H9 (cell line): Measurements from ENCODE around the gene PARK7. TPM values are rescaled to one million over a fixed set of nuclear protein-coding genes. Genes with fewer than 3 reads are reported as not detected.

Experiments
- DNase-seq: peaks from one replicate; pipeline ENCODE4 v3.0.0-alpha.2; 2017
- H2AFZ ChIP-seq: one replicate; pipeline ENCODE4 v1.6.1; 2013; ENCODE audit warnings: mild to moderate bottlenecking, low read length, control low read depth, moderate library complexity
- H2AK5ac ChIP-seq: 2 replicates; pipeline ENCODE4 v1.6.1; 2013; ENCODE audit warnings: low read length, control low read depth, mixed read lengths; ENCODE audit not compliant: insufficient read length
- H2BK120ac ChIP-seq: one replicate; pipeline ENCODE4 v1.6.1; 2013; ENCODE audit warnings: low read depth, mild to moderate bottlenecking, low read length, control low read depth, inconsistent platforms; ENCODE audit not compliant: poor library complexity, severe bottlenecking
- H2BK12ac ChIP-seq: 2 replicates; pipeline ENCODE4 v1.6.1; 2013; ENCODE audit warnings: low read length, control low read depth, mixed read lengths, low read depth; ENCODE audit not compliant: insufficient read length
- H2BK15ac ChIP-seq: 2 replicates; pipeline ENCODE4 v1.6.1; 2013; ENCODE audit warnings: low read depth, low read length, control low read depth
- H2BK20ac ChIP-seq: one replicate; pipeline ENCODE4 v1.6.1; 2013; ENCODE audit warnings: low read depth, mild to moderate bottlenecking, low read length, control low read depth, inconsistent platforms; ENCODE audit not compliant: poor library complexity, severe bottlenecking
- H2BK5ac ChIP-seq: 2 replicates; pipeline ENCODE4 v1.6.1; 2013; ENCODE audit warnings: low read length, control low read depth, mixed read lengths; ENCODE audit not compliant: insufficient read length
- H3K14ac ChIP-seq: 2 replicates; pipeline ENCODE4 v1.6.1; 2013; ENCODE audit warnings: low read length, control low read depth; ENCODE audit not compliant: insufficient read depth
- H3K18ac ChIP-seq: 2 replicates; pipeline ENCODE4 v1.6.1; 2013; ENCODE audit warnings: low read depth, mild to moderate bottlenecking, mixed read lengths, low read length, control low read depth; ENCODE audit not compliant: insufficient read length
- H3K23ac ChIP-seq: 2 replicates; pipeline ENCODE4 v1.6.1; 2013; ENCODE audit warnings: low read length, control low read depth, mixed read lengths, low read depth; ENCODE audit not compliant: insufficient read length
- H3K23me2 ChIP-seq: 2 replicates; pipeline ENCODE4 v1.6.1; 2013; ENCODE audit warnings: low read depth, mild to moderate bottlenecking, mixed read lengths, low read length, control low read depth; ENCODE audit not compliant: insufficient read length, poor library complexity, severe bottlenecking
- H3K27ac ChIP-seq: 2 replicates; pipeline ENCODE4 v1.5.1; 2013; ENCODE audit warnings: low read length, control low read depth, mixed read lengths, low read depth; ENCODE audit not compliant: insufficient read length
- H3K27me3 ChIP-seq: 2 replicates; pipeline ENCODE4 v1.6.1; 2013; ENCODE audit warnings: low read length, control low read depth, inconsistent platforms; ENCODE audit not compliant: insufficient read depth
- H3K4ac ChIP-seq: 2 replicates; pipeline ENCODE4 v1.6.1; 2013; ENCODE audit warnings: low read depth, mild to moderate bottlenecking, control low read depth, inconsistent platforms, low read length, moderate library complexity
- H3K4me1 ChIP-seq: 2 replicates; pipeline ENCODE4 v1.6.1; 2013; ENCODE audit warnings: low read length, control low read depth, inconsistent platforms; ENCODE audit not compliant: insufficient read depth
- H3K4me2 ChIP-seq: 2 replicates; pipeline ENCODE4 v1.6.1; 2013; ENCODE audit warnings: low read length, control low read depth, mixed read lengths; ENCODE audit not compliant: insufficient read length, insufficient read depth
- H3K56ac ChIP-seq: 2 replicates; pipeline ENCODE4 v1.6.1; 2013; ENCODE audit warnings: low read depth, mild to moderate bottlenecking, mixed read lengths, low read length, control low read depth; ENCODE audit not compliant: insufficient read length
- H3K79me1 ChIP-seq: 2 replicates; pipeline ENCODE4 v1.6.1; 2013; ENCODE audit warnings: low read depth, mild to moderate bottlenecking, moderate library complexity, low read length, control low read depth, inconsistent platforms; ENCODE audit not compliant: insufficient read depth, poor library complexity, severe bottlenecking
- H3K79me2 ChIP-seq: 2 replicates; pipeline ENCODE4 v1.6.1; 2013; ENCODE audit warnings: low read length, control low read depth, inconsistent platforms; ENCODE audit not compliant: insufficient read depth
- H3K9ac ChIP-seq: 2 replicates; pipeline ENCODE4 v1.6.1; 2013; ENCODE audit warnings: low read length, control low read depth, mixed read lengths; ENCODE audit not compliant: insufficient read length; ENCODE audit errors: extremely low read depth
- H3K9me3 ChIP-seq: one replicate; pipeline ENCODE4 v1.6.1; 2013; ENCODE audit warnings: low read depth, low read length, inconsistent platforms; ENCODE audit not compliant: control insufficient read depth
- H3T11ph ChIP-seq: one replicate; pipeline ENCODE4 v1.6.1; 2013; ENCODE audit warnings: mild to moderate bottlenecking, low read length, control low read depth, inconsistent platforms
- H4K20me1 ChIP-seq: one replicate; pipeline ENCODE4 v1.6.1; 2013; ENCODE audit not compliant: control insufficient read depth, insufficient read length, insufficient read depth
- H4K5ac ChIP-seq: 2 replicates; pipeline ENCODE4 v1.6.1; 2013; ENCODE audit warnings: low read depth, mild to moderate bottlenecking, mixed read lengths, low read length, control low read depth; ENCODE audit not compliant: insufficient read length
- H4K8ac ChIP-seq: replicated peaks from 2 replicates; pipeline ENCODE4 v1.6.1; 2013; ENCODE audit warnings: low read length, control low read depth, mixed read lengths, low read depth; ENCODE audit not compliant: insufficient read length
- H4K91ac ChIP-seq: 2 replicates; pipeline ENCODE4 v1.6.1; 2013; ENCODE audit warnings: low read depth, mild to moderate bottlenecking, moderate library complexity, mixed read lengths, low read length, control low read depth; ENCODE audit not compliant: insufficient read length
- H3K27ac Mint-ChIP-seq, 3 experiments: 2 replicates in 2 of 3; 3 replicates in 1 of 3; pipeline ENCODE4 v1.8.0; 2020 to 2021; ENCODE audit warnings: mixed read lengths in 3 of 3, mild to moderate bottlenecking in 1 of 3, moderate library complexity in 1 of 3
- H3K27me3 Mint-ChIP-seq: 2 replicates; pipeline ENCODE4 v1.8.0; 2021; ENCODE audit warnings: low read depth, mild to moderate bottlenecking, moderate library complexity, mixed read lengths
- H3K36me3 Mint-ChIP-seq, 3 experiments: 2 replicates in 2 of 3; 3 replicates in 1 of 3; pipeline ENCODE4 v1.8.0; 2020 to 2021; ENCODE audit warnings: low read depth in 3 of 3, mixed read lengths in 3 of 3; ENCODE audit not compliant: insufficient read depth in 1 of 3
- H3K4me1 Mint-ChIP-seq, 2 experiments: 2 replicates each; pipeline ENCODE4 v1.8.0; 2020; ENCODE audit warnings: mixed read lengths in 2 of 2
- H3K4me3 Mint-ChIP-seq, 2 experiments: 2 replicates in 1 of 2; 3 replicates in 1 of 2; pipeline ENCODE4 v1.8.0; 2020 to 2021; ENCODE audit warnings: mild to moderate bottlenecking in 2 of 2, mixed read lengths in 2 of 2, moderate library complexity in 1 of 2
- H3K9me3 Mint-ChIP-seq, 2 experiments: 2 replicates in 1 of 2; 3 replicates in 1 of 2; pipeline ENCODE4 v1.8.0; 2020; ENCODE audit warnings: mild to moderate bottlenecking in 2 of 2, mixed read lengths in 2 of 2, moderate library complexity in 1 of 2
- WGBS: extraction: QIAGEN DNeasy Blood & Tissue Kit; methylation state at CpG from one replicate; pipeline ENCODE4 v1.1.7; 2013; ENCODE audit warnings: missing lambda C conversion rate, low lambda C conversion rate, mixed read lengths; ENCODE audit not compliant: insufficient read length; ENCODE audit errors: extremely low coverage; 5-methylcytosine and 5-hydroxymethylcytosine counted together
- total RNA-seq: library from RNA; stranded (reverse); gene quantifications from 2 replicates; pipeline ENCODE4 v1.2.1, GENCODE V29; 2021
- TF ChIP-seq, protein P1 (sequence below): fragments of 200-600 bp; sonication (generic); conservative IDR thresholded peaks from 3 replicates; pipeline ENCODE4 v1.8.0; 2021; ENCODE audit warnings: antibody characterized with exemption, mild to moderate bottlenecking

The PARK7 gene
- total RNA-seq, 1 experiment from 2014 or later: 370 TPM

DNA sequence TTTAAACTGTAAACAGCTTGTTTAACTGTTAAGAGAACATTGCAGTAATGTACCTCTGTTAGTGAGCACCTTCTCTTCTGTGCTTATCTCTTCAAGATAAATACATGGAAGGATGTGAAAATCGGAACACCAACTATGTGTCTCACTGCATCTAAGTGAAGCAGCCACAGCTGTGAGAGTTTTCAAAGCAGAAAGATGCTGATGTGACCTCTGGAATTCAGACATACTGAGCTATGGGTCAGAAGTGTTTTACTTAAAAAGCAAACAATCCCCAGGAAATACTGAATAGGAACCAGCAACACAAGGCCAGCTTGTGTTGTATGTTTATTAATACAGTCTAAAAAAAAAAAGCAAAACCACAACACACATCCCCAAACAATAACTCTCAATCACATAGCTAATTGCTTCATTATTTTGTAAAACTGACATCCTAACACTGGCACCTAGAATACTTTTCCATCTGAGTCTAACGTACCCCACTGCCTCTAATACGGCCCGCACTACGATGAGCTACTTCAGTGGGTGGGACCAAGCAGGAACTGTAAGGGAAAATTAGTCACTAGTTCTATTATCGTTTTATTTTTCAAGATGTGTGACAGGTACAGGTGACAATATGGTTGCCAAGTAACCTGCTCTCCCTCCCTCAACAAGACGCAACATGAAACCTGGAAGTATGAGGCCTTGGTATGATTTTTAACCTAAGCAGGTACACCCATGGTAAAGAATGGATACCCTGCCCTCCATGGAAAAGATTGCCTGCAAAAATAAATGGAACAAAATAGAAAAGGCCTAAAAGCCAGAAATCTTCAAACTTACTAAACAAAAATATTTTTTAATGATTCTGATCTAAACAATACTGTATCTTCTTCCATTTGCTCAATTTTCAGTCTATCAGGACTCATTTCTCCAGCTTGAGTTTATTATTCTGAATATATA lies 50.7 kb downstream of the PARK7 start:
- Histone ChIP-seq H3T11ph (no peak overlapping the region), H2AK5ac (no peak overlapping the region), H3K4me2 (no peak overlapping the region), H2AFZ (no peak overlapping the region), H3K23me2 (no peaks in the 10 kb centered on the region), H3K14ac (no peak overlapping the region), H4K91ac (no peak overlapping the region), H3K27ac (no peak overlapping the region), H2BK15ac (no peak overlapping the region), H3K18ac (no peak overlapping the region), H4K8ac (no peak overlapping the region), H2BK5ac (no peak overlapping the region), H3K56ac (no peak overlapping the region), H3K27me3 (no peaks in the 10 kb centered on the region), H3K4ac (no peak overlapping the region), H3K4me1 (peaks cover 3% of the 10 kb centered on the region; the same call in 1 of the 2 replicates), H2BK20ac (no peak overlapping the region), H3K23ac (no peak overlapping the region), H2BK120ac (no peak overlapping the region), H3K79me1 (peaks cover 10% of the 10 kb centered on the region), H3K9ac (no peak overlapping the region), H2BK12ac (no peak overlapping the region), H4K20me1 (no peaks in the 10 kb centered on the region), H3K79me2 (peaks cover 9% of the 10 kb centered on the region; the same call in 1 of the 2 replicates), H3K9me3 (no peaks in the 10 kb centered on the region), H4K5ac (no peak overlapping the region)
- Mint-ChIP-seq H3K9me3 (no peaks in the 10 kb centered on the region), H3K36me3 (peaks cover 28 to 45% (median 29%) of the 10 kb centered on the region in 3 experiments), H3K4me3 (no peak overlapping the region), H3K27me3 (no peaks in the 10 kb centered on the region), H3K4me1 (peaks cover 22 to 23% of the 10 kb centered on the region in 2 experiments), H3K27ac (no peak overlapping the region)
- no peak for DNase-seq
- TF ChIP-seq, protein P1, sequence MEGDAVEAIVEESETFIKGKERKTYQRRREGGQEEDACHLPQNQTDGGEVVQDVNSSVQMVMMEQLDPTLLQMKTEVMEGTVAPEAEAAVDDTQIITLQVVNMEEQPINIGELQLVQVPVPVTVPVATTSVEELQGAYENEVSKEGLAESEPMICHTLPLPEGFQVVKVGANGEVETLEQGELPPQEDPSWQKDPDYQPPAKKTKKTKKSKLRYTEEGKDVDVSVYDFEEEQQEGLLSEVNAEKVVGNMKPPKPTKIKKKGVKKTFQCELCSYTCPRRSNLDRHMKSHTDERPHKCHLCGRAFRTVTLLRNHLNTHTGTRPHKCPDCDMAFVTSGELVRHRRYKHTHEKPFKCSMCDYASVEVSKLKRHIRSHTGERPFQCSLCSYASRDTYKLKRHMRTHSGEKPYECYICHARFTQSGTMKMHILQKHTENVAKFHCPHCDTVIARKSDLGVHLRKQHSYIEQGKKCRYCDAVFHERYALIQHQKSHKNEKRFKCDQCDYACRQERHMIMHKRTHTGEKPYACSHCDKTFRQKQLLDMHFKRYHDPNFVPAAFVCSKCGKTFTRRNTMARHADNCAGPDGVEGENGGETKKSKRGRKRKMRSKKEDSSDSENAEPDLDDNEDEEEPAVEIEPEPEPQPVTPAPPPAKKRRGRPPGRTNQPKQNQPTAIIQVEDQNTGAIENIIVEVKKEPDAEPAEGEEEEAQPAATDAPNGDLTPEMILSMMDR: no peak
- no CpG with 5 or more reads among the region's 7 CpGs for WGBS
